GM12878 (cell line): ENCODE results near the gene TKT. TPM values are rescaled to one million over a fixed set of nuclear protein-coding genes. Genes with fewer than 3 reads are reported as not detected.

Experiments used
- CBFB ChIP-seq: IDR thresholded peaks from 2 replicates; pipeline ENCODE4 v1.6.1; 2016; ENCODE audit warnings: antibody characterized with exemption, low read depth
- CREB1 ChIP-seq: IDR thresholded peaks from 2 replicates; pipeline ENCODE4 v1.6.1; 2012; ENCODE audit warnings: low read depth, mild to moderate bottlenecking, inconsistent platforms
- ETV6 ChIP-seq, 2 experiments: fragments of 450-650 bp in 1 of 2; IDR thresholded peaks in 1 of 2; conservative IDR thresholded peaks in 1 of 2; 2 replicates each; pipeline ENCODE4 v1.6.1; 2014; ENCODE audit warnings: antibody characterized with exemption in 1 of 2, borderline replicate concordance in 1 of 2, low read depth in 1 of 2, mild to moderate bottlenecking in 1 of 2, moderate library complexity in 1 of 2
- FOXK2 ChIP-seq: fragments of 450-650 bp; IDR thresholded peaks from 2 replicates; pipeline ENCODE4 v1.6.1; 2017; ENCODE audit warnings: mild to moderate bottlenecking, moderate library complexity
- HDAC2 ChIP-seq: fragments of 200-600 bp; sonication (generic); IDR thresholded peaks from 2 replicates; pipeline ENCODE4 v1.6.1; 2017
- KDM1A ChIP-seq: fragments of 200-600 bp; sonication (generic); IDR thresholded peaks from 2 replicates; pipeline ENCODE4 v1.6.1; 2016; ENCODE audit warnings: borderline replicate concordance
- MEF2A ChIP-seq: IDR thresholded peaks from 2 replicates; pipeline ENCODE4 v1.6.1; 2011; ENCODE audit warnings: low read depth, mild to moderate bottlenecking, low read length, moderate library complexity; ENCODE audit not compliant: insufficient read depth
- MYB ChIP-seq: fragments of 150-350 bp; IDR thresholded peaks from 2 replicates; pipeline ENCODE4 v1.6.1; 2014; ENCODE audit warnings: mild to moderate bottlenecking, low read depth, low read length, borderline replicate concordance
- MYC ChIP-seq: IDR thresholded peaks from 2 replicates; pipeline ENCODE4 v1.6.1; 2011; ENCODE audit warnings: mild to moderate bottlenecking, low read length, moderate library complexity, inconsistent platforms; ENCODE audit not compliant: insufficient read depth, insufficient replicate concordance, insufficient read length, severe bottlenecking
- PML ChIP-seq: IDR thresholded peaks from 2 replicates; pipeline ENCODE4 v1.6.1; 2012; ENCODE audit warnings: low read length, inconsistent platforms
- POLR2A ChIP-seq: IDR thresholded peaks from 2 replicates; pipeline ENCODE4 v1.6.1; 2011; ENCODE audit warnings: low read depth, mild to moderate bottlenecking, low read length
- RAD21 ChIP-seq: IDR thresholded peaks from 2 replicates; pipeline ENCODE4 v1.6.1; 2011; ENCODE audit warnings: mild to moderate bottlenecking, low read depth, low read length, moderate library complexity; ENCODE audit not compliant: insufficient read depth
- RB1 ChIP-seq: fragments of 450-650 bp; formaldehyde crosslinking; IDR thresholded peaks from 2 replicates; pipeline ENCODE4 v1.6.1; 2017; ENCODE audit warnings: mild to moderate bottlenecking, borderline replicate concordance
- RELA ChIP-seq: fragments of 450-650 bp; IDR thresholded peaks from 2 replicates; pipeline ENCODE4 v1.8.0; 2014; ENCODE audit warnings: borderline replicate concordance; ENCODE audit not compliant: partially characterized antibody
- SMC3 ChIP-seq: IDR thresholded peaks from 2 replicates; pipeline ENCODE4 v1.6.1; 2011; ENCODE audit warnings: low read length, improper control_type of control experiment, borderline replicate concordance
- TCF3 ChIP-seq: IDR thresholded peaks from 2 replicates; pipeline ENCODE4 v1.6.1; 2012; ENCODE audit warnings: low read depth, mild to moderate bottlenecking, low read length, borderline replicate concordance; ENCODE audit not compliant: insufficient read depth
- ZNF207 ChIP-seq: fragments of 450-650 bp; IDR thresholded peaks from 2 replicates; pipeline ENCODE4 v1.6.1; 2014; ENCODE audit warnings: antibody characterized with exemption, mild to moderate bottlenecking, borderline replicate concordance
- polyA plus RNA-seq, 11 experiments: library from polyadenylated mRNA; depleted of rRNA in 4 of 11; unstranded in 6 of 11; stranded (reverse) in 5 of 11; fragments of >200 nt; fragmentation: Nextera tagmentation in 4 of 11; fragmentation: Illumina TruSeq in 1 of 11; extraction: Ambion mirVana in 4 of 11; extraction: Trizol in 1 of 11; gene quantifications; 1 replicate in 1 of 11; 2 replicates in 10 of 11; pipeline versions ENCODE4 v1.2.1 to v1.2.3, GENCODE V29; 2011 to 2016; ENCODE audit warnings: inconsistent platforms in 2 of 11, missing spikeins in 2 of 11, low read depth in 1 of 11
- total RNA-seq, 4 experiments: library from RNA; depleted of rRNA in 3 of 4; stranded (reverse); fragments of >200 nt in 3 of 4; fragmentation: Illumina TruSeq in 1 of 4; extraction: Trizol in 1 of 4; gene quantifications; 2 replicates each; pipeline versions ENCODE4 v1.2.1 to v1.2.3, GENCODE V29; 2013 to 2021
- TF ChIP-seq, protein P1 (sequence below): fragments of 450-650 bp; conservative IDR thresholded peaks from 2 replicates; pipeline ENCODE4 v1.6.1; 2017; ENCODE audit warnings: mild to moderate bottlenecking, moderate library complexity
- TF ChIP-seq, protein P2 (sequence below): fragments of 450-650 bp; formaldehyde crosslinking; IDR thresholded peaks from 2 replicates; pipeline ENCODE4 v1.4.0; 2022; ENCODE audit warnings: mild to moderate bottlenecking, moderate library complexity
- TF ChIP-seq, protein P3 (sequence below): fragments of 450-650 bp; IDR thresholded peaks from 2 replicates; pipeline ENCODE4 v1.6.1; 2017; ENCODE audit warnings: mild to moderate bottlenecking, moderate library complexity

Gene TKT
- total and polyA plus RNA-seq, 10 of the 15 experiments (the other 5 are each of a cell fraction or from before 2014, with no cell fraction given) = 56.4 to 385 (median 143) TPM

DNA sequence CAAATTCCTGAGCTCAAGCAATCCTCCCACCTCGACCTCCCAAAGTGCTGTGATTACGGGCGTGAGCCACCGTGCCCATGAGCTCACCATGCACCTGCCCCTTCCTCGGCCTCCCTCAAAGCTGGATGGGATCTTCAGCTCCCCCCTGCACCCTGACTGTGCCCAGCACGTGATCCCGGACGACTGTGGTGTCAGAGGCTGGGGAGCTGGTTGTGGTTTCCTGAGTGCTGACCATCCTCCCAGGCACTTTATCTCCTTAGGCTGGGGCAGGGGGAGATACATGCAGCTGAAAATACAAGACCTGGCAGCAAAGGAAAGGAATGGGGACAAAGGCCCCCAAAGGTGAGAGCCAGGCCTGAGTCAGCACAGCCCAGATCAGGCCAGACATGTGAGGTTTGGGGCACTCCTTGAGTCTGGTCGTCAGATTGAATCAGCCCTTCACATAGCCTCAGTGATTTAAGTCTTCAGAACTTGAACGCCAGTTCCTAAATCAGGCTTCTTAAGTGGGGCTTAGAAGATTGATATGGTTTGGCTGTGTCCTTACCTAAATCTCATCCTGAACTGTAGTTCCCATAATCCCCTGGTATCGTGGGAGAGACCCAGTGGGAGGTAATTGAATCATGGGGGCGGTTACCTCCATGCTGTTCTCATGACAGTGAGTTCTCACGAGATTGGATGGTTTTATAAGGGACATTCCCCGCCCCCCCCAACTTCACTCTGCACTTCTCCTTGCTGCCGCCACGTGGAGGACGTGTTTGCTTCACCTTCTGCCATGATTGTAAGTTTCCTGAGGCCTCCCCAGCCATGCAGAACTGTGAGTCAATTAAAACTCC, 59.0 kb downstream of the TKT start (continued):
- TF ChIP-seq, protein P1, sequence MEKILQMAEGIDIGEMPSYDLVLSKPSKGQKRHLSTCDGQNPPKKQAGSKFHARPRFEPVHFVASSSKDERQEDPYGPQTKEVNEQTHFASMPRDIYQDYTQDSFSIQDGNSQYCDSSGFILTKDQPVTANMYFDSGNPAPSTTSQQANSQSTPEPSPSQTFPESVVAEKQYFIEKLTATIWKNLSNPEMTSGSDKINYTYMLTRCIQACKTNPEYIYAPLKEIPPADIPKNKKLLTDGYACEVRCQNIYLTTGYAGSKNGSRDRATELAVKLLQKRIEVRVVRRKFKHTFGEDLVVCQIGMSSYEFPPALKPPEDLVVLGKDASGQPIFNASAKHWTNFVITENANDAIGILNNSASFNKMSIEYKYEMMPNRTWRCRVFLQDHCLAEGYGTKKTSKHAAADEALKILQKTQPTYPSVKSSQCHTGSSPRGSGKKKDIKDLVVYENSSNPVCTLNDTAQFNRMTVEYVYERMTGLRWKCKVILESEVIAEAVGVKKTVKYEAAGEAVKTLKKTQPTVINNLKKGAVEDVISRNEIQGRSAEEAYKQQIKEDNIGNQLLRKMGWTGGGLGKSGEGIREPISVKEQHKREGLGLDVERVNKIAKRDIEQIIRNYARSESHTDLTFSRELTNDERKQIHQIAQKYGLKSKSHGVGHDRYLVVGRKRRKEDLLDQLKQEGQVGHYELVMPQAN = no peak
- no peak for TF ChIP-seq MEF2A
- TF ChIP-seq, protein P2, sequence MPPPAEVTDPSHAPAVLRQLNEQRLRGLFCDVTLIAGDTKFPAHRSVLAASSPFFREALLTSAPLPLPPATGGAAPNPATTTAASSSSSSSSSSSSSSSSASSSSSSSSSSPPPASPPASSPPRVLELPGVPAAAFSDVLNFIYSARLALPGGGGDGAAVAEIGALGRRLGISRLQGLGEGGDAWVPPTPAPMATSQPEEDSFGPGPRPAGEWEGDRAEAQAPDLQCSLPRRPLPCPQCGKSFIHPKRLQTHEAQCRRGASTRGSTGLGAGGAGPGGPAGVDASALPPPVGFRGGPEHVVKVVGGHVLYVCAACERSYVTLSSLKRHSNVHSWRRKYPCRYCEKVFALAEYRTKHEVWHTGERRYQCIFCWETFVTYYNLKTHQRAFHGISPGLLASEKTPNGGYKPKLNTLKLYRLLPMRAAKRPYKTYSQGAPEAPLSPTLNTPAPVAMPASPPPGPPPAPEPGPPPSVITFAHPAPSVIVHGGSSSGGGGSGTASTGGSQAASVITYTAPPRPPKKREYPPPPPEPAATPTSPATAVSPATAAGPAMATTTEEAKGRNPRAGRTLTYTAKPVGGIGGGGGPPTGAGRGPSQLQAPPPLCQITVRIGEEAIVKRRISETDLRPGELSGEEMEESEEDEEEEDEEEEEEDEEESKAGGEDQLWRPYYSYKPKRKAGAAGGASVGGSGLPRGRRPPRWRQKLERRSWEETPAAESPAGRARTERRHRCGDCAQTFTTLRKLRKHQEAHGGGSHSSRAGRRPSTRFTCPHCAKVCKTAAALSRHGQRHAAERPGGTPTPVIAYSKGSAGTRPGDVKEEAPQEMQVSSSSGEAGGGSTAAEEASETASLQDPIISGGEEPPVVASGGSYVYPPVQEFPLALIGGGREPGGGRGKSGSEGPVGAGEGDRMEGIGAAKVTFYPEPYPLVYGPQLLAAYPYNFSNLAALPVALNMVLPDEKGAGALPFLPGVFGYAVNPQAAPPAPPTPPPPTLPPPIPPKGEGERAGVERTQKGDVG (CRISPR knock-in tag) = no peak
- no peak for TF ChIP-seq ETV6 (conservative IDR thresholded peaks at IDR 0.05 in 1 of 2, IDR thresholded peaks at IDR 0.05 in 1 of 2; ENCODE audit: borderline replicate concordance in 1 of 2, low read depth in 1 of 2)
- peak; percentile 40 for TF ChIP-seq RELA
- TF ChIP-seq RAD21 = peak; percentile 34; the same call in 1 of the 2 replicates
- no peak for TF ChIP-seq RB1
- TF ChIP-seq SMC3 = peak; percentile 44; the same call in 1 of the 2 replicates
- peak; percentile 74; the same call in 1 of the 2 replicates for TF ChIP-seq ZNF207
- no peak for TF ChIP-seq MYB
- TF ChIP-seq FOXK2 = no peak
- TF ChIP-seq POLR2A = peak; percentile 64
- TF ChIP-seq KDM1A = no peak
- TF ChIP-seq HDAC2 = no peak
- peak; percentile 72; the same call in 1 of the 2 replicates for TF ChIP-seq CBFB
- peak; percentile 28; the same call in 1 of the 2 replicates for TF ChIP-seq CREB1
- TF ChIP-seq PML = no peak
- no peak for TF ChIP-seq TCF3
- TF ChIP-seq, protein P3, sequence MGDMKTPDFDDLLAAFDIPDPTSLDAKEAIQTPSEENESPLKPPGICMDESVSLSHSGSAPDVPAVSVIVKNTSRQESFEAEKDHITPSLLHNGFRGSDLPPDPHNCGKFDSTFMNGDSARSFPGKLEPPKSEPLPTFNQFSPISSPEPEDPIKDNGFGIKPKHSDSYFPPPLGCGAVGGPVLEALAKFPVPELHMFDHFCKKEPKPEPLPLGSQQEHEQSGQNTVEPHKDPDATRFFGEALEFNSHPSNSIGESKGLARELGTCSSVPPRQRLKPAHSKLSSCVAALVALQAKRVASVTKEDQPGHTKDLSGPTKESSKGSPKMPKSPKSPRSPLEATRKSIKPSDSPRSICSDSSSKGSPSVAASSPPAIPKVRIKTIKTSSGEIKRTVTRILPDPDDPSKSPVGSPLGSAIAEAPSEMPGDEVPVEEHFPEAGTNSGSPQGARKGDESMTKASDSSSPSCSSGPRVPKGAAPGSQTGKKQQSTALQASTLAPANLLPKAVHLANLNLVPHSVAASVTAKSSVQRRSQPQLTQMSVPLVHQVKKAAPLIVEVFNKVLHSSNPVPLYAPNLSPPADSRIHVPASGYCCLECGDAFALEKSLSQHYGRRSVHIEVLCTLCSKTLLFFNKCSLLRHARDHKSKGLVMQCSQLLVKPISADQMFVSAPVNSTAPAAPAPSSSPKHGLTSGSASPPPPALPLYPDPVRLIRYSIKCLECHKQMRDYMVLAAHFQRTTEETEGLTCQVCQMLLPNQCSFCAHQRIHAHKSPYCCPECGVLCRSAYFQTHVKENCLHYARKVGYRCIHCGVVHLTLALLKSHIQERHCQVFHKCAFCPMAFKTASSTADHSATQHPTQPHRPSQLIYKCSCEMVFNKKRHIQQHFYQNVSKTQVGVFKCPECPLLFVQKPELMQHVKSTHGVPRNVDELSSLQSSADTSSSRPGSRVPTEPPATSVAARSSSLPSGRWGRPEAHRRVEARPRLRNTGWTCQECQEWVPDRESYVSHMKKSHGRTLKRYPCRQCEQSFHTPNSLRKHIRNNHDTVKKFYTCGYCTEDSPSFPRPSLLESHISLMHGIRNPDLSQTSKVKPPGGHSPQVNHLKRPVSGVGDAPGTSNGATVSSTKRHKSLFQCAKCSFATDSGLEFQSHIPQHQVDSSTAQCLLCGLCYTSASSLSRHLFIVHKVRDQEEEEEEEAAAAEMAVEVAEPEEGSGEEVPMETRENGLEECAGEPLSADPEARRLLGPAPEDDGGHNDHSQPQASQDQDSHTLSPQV = 0 out of 2 replicates have a peak, but pooled peaks have one; percentile 46
- TF ChIP-seq MYC = no peak
